Activated naive CD4-positive, alpha-beta T cell treated with anti-CD3 and anti-CD28 coated beads, Interleukin-2, amount 50 U/mL, for 16 hours (primary cell): ENCODE data around the gene CBFA2T3.
"Not testable (repeated sequence)": the region's sequence is repeated elsewhere in the genome, so short reads cannot be mapped to it uniquely, and the experiment has no call there.

Experiments
- DNase-seq: peaks from one replicate; pipeline ENCODE4 v3.0.0-alpha.2; 2020

CBFA2T3 gene

GRCh38 chr16:88977018-88977811, at the start of gene CBFA2T3:
TSS of gene CBFA2T3 (minus strand) at chr16:88977207. CDS start at chr16:88976807, 400 bp downstream.
- DNase-seq = no peak

GRCh38 chr16:89026121-89026612, 49.2 kb upstream of the CBFA2T3 start:
- peak; percentile 48 for DNase-seq

- no peak for DNase-seq
These were observed 48.6 kb upstream of the CBFA2T3 start for GRCh38 chr16:89025636-89026035.

GRCh38 chr16:89024546-89025060, 47.6 kb upstream of the CBFA2T3 start:
- no peak for DNase-seq

GRCh38 chr16:89023621-89024511, 46.9 kb upstream of the CBFA2T3 start:
- no peak for DNase-seq

- DNase-seq = no peak
These were observed 46.1 kb upstream of the CBFA2T3 start for GRCh38 chr16:89023151-89023551.

- DNase-seq = no peak
These were observed 45.2 kb upstream of the CBFA2T3 start for GRCh38 chr16:89022051-89022836.

- DNase-seq = no peak
These were observed 44.1 kb upstream of the CBFA2T3 start for GRCh38 chr16:89020925-89021595.

GRCh38 chr16:89020068-89020924, 43.3 kb upstream of the CBFA2T3 start:
- DNase-seq = no peak

- DNase-seq = no peak
These were observed 42.5 kb upstream of the CBFA2T3 start for GRCh38 chr16:89019511-89019910.

- DNase-seq = no peak
These were observed 41.5 kb upstream of the CBFA2T3 start for GRCh38 chr16:89018282-89019158.

- no peak for DNase-seq
These were observed 40.7 kb upstream of the CBFA2T3 start for GRCh38 chr16:89017543-89018281.

GRCh38 chr16:89016561-89016960, 39.6 kb upstream of the CBFA2T3 start:
- DNase-seq = not testable (repeated sequence)

GRCh38 chr16:89015271-89015859, 38.4 kb upstream of the CBFA2T3 start:
- no peak for DNase-seq

GRCh38 chr16:89014403-89015230, 37.6 kb upstream of the CBFA2T3 start:
- no peak for DNase-seq

GRCh38 chr16:89013692-89014402, 36.8 kb upstream of the CBFA2T3 start:
- no peak for DNase-seq

GRCh38 chr16:89013111-89013510, 36.1 kb upstream of the CBFA2T3 start:
- no peak for DNase-seq
